ENCODE data around the gene RAB15. TPM values are rescaled to one million over a fixed set of nuclear protein-coding genes. Genes with fewer than 3 reads are reported as not detected.

The RAB15 gene
- total RNA-seq, 1 experiment from 2014 or later = 20.6 TPM

DNA sequence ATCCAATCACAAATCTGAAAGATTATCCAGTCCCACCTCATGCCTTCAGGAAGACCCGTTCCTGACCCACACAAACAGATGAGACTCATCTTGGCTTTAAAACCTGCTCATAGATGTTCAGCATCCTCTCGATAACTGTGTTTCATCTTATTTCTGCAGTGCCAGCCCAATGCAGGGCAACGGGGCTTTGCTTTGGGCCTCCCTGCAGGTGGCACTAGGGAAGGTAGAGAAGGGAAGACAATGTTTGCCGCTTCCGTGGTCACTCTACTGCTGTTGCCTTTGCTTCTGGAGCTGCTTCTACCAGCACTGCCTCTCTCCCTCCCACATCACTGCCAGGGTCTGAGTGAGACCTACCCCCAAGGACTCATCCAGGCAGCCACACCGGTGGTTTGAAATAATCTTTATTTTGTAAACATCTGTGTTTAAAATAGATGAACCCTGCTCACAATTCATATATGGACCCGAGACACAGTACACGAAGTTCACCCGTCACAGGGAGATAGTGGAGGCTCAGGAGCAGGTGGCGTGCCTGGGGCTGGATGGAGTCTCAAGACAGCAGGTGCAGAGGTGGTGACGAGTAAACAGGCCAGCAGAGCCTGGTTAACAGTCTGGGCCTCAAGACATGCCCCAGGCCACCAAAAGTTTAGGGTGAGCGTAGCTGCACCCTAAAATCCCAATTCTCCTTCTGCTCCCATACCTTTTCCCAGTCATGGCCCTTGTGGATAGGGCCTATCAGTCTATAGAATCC lies 26.5 kb downstream of the RAB15 start:
- no peaks in the 10 kb centered on the region for H3K79me2 ChIP-seq (ENCODE audit: low read length)
- DNase-seq (no peak), ATAC-seq (no peak)
- ChIA-PET POLR2A (ENCODE audit: unreplicated experiment) (no interaction called here), CTCF (no interaction called here)
- intact Hi-C loops (cut with micrococcal nuclease) = no loop called here
- no peak overlapping the region for H3K4me3 ChIP-seq (ENCODE audit: low read length)
- H3K9me3 ChIP-seq (ENCODE audit: low read length) = no peaks in the 10 kb centered on the region
- H3F3A ChIP-seq (ENCODE audit: low read length, unreplicated experiment) = no peaks in the 10 kb centered on the region
- BruUV-seq (replicated peaks) = no TSS peak
- no peak overlapping the region for H3K9ac ChIP-seq (ENCODE audit: low read length)
- peaks cover 5% of the 10 kb centered on the region; the same call in 1 of the 2 replicates for H3K4me1 ChIP-seq (ENCODE audit: insufficient read depth, low read length)
- H3K27ac ChIP-seq (ENCODE audit: low read length) = no peak overlapping the region
- no peaks in the 10 kb centered on the region for H4K20me1 ChIP-seq (ENCODE audit: low read length)
- TF ChIP-seq EZH2 (IDR thresholded peaks at IDR 0.05; ENCODE audit: low read length, unreplicated experiment) (no peak), EZH2phosphoT487 (IDR thresholded peaks at IDR 0.05; ENCODE audit: borderline replicate concordance, low read length) (no peak)
- TF ChIP-seq, protein P1, sequence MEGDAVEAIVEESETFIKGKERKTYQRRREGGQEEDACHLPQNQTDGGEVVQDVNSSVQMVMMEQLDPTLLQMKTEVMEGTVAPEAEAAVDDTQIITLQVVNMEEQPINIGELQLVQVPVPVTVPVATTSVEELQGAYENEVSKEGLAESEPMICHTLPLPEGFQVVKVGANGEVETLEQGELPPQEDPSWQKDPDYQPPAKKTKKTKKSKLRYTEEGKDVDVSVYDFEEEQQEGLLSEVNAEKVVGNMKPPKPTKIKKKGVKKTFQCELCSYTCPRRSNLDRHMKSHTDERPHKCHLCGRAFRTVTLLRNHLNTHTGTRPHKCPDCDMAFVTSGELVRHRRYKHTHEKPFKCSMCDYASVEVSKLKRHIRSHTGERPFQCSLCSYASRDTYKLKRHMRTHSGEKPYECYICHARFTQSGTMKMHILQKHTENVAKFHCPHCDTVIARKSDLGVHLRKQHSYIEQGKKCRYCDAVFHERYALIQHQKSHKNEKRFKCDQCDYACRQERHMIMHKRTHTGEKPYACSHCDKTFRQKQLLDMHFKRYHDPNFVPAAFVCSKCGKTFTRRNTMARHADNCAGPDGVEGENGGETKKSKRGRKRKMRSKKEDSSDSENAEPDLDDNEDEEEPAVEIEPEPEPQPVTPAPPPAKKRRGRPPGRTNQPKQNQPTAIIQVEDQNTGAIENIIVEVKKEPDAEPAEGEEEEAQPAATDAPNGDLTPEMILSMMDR (conservative IDR thresholded peaks at IDR 0.05; ENCODE audit: low read depth, low read length) = no peak
- no peaks in the 10 kb centered on the region for H3K9me2 ChIP-seq (replicated peaks; ENCODE audit: low read length)
- H3K36me3 ChIP-seq (ENCODE audit: low read depth, low read length) = no peaks in the 10 kb centered on the region
- no peaks in the 10 kb centered on the region for H3K27me3 ChIP-seq (ENCODE audit: low read length)
- no peak overlapping the region for H3K4me2 ChIP-seq (ENCODE audit: low read length)
- no peak overlapping the region for H2AFZ ChIP-seq (ENCODE audit: low read length)

DNA sequence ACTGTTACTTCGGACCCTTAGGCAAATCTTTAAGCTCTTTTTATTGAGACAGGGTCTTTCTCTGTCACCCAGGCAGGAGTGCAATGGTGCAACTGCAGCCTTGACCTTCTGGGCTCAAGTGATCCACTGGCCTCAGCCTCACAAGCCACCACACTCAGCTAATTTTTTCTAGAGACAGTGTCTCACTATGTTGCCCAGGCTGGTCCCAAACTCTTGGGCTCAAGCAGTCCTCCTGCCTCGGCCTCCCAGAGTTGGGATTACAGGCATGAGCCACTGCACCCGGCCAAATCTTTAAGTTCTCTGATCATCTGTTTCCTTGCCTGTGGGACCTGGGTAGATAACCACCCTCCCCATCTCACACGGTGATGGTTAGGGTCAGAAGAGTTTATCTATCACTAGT lies 27.3 kb downstream of the RAB15 start:
- H3K27ac ChIP-seq (ENCODE audit: low read length) = no peak overlapping the region
- intact Hi-C loops (cut with micrococcal nuclease) = no loop called here
- POLR2A ChIA-PET (ENCODE audit: unreplicated experiment) = no interaction called here

More for the DNA sequence above, 27.3 kb downstream of the RAB15 start:
- ATAC-seq (no peak), DNase-seq (no peak)
- Histone ChIP-seq H3K36me3 (ENCODE audit: low read depth, low read length) (no peaks in the 10 kb centered on the region), H3K9ac (ENCODE audit: low read length) (no peak overlapping the region), H2AFZ (ENCODE audit: low read length) (no peak overlapping the region), H4K20me1 (ENCODE audit: low read length) (no peaks in the 10 kb centered on the region), H3K9me2 (replicated peaks; ENCODE audit: low read length) (no peaks in the 10 kb centered on the region), H3K4me2 (ENCODE audit: low read length) (no peak overlapping the region), H3K27me3 (ENCODE audit: low read length) (no peaks in the 10 kb centered on the region), H3K4me1 (ENCODE audit: insufficient read depth, low read length) (peaks cover 5% of the 10 kb centered on the region; the same call in 1 of the 2 replicates), H3K79me2 (ENCODE audit: low read length) (no peaks in the 10 kb centered on the region), H3K9me3 (ENCODE audit: low read length) (no peaks in the 10 kb centered on the region), H3F3A (ENCODE audit: low read length, unreplicated experiment) (no peaks in the 10 kb centered on the region), H3K4me3 (ENCODE audit: low read length) (no peak overlapping the region)
- BruUV-seq (replicated peaks) = no TSS peak
- CTCF ChIA-PET = no interaction called here
- no peak for TF ChIP-seq EZH2 (IDR thresholded peaks at IDR 0.05; ENCODE audit: low read length, unreplicated experiment)
- no peak for TF ChIP-seq EZH2phosphoT487 (IDR thresholded peaks at IDR 0.05; ENCODE audit: borderline replicate concordance, low read length)
- TF ChIP-seq, protein P1 (conservative IDR thresholded peaks at IDR 0.05; ENCODE audit: low read depth, low read length) = no peak

Data from PC-3 (cell line).